T-cell (primary cell): ENCODE results near the gene TAOK1. TPM values are rescaled to one million over a fixed set of nuclear protein-coding genes. Genes with fewer than 3 reads are reported as not detected.

ENCODE experiments used
- ATAC-seq, 4 experiments: fragments of 200-7000 bp in 3 of 4; fragments of 150-1000 bp in 1 of 4; cut with Tn5 transposase; replicated peaks in 1 of 4; 1 replicate in 3 of 4; 2 replicates in 1 of 4; pipeline ENCODE4 v1.10.0; 2021; ENCODE audit warnings: moderate library complexity in 3 of 4, mild to moderate bottlenecking in 2 of 4, moderate number of reproducible peaks in 1 of 4
- CTCF ChIA-PET, 2 donors: fragments of 300-600 bp; sonication (Branson Sonifier 250); formaldehyde crosslinking; loops; one replicate each; lab custom pipeline; 2022; ENCODE audit warnings: antibody characterized with exemption in 2 of 2; lab: Charles Lee
- POLR2A ChIA-PET, 2 donors: fragments of 300-600 bp; sonication (Branson Sonifier 250); formaldehyde crosslinking; loops; one replicate each; lab custom pipeline; 2022; ENCODE audit warnings: antibody characterized with exemption in 2 of 2; lab: Charles Lee
- DNase-seq, 35 experiments: peaks; one replicate each; pipeline versions ENCODE4 v3.0.0 to v3.0.0-alpha.2; 2013 to 2023
- H3K27ac ChIP-seq: one replicate; pipeline ENCODE4 v1.5.1; 2013; ENCODE audit warnings: low read length
- H3K27me3 ChIP-seq, 2 experiments: replicated peaks in 1 of 2; 1 replicate in 1 of 2; 2 replicates in 1 of 2; pipeline versions ENCODE4 v1.6.1 to v1.7.0; 2013; ENCODE audit warnings: low read length in 1 of 2, mixed read lengths in 1 of 2; ENCODE audit not compliant: control insufficient read depth in 2 of 2, insufficient read depth in 2 of 2; ENCODE audit errors: extremely low read depth in 1 of 2
- H3K36me3 ChIP-seq, 2 donors: 1 replicate in 1 of 2; 2 replicates in 1 of 2; pipeline versions ENCODE4 v1.6.1 to v1.7.0; 2013; ENCODE audit warnings: low read length in 1 of 2; ENCODE audit not compliant: control insufficient read depth in 2 of 2, insufficient read depth in 1 of 2; ENCODE audit errors: extremely low read depth in 1 of 2
- H3K4me1 ChIP-seq, 2 experiments: 1 replicate in 1 of 2; 2 replicates in 1 of 2; pipeline versions ENCODE4 v1.6.1 to v1.7.0; 2013; ENCODE audit warnings: low read length in 2 of 2, mixed read lengths in 1 of 2; ENCODE audit not compliant: insufficient read depth in 2 of 2, control insufficient read depth in 1 of 2; ENCODE audit errors: extremely low read depth in 1 of 2
- H3K4me3 ChIP-seq, 2 donors: 1 replicate in 1 of 2; 2 replicates in 1 of 2; pipeline versions ENCODE4 v1.5.1 to v1.7.0; 2013; ENCODE audit warnings: mild to moderate bottlenecking in 2 of 2, low read length in 1 of 2, moderate library complexity in 1 of 2; ENCODE audit not compliant: control insufficient read depth in 1 of 2; ENCODE audit errors: extremely low read depth in 1 of 2
- H3K9me3 ChIP-seq: 2 replicates; pipeline ENCODE4 v1.7.0; 2013
- H3K27ac Mint-ChIP-seq, 2 donors: one replicate each; pipeline ENCODE4 v1.8.0; 2020 to 2021; ENCODE audit warnings: mild to moderate bottlenecking in 2 of 2, mixed read lengths in 2 of 2
- H3K27me3 Mint-ChIP-seq, 2 donors: one replicate each; pipeline ENCODE4 v1.8.0; 2021 to 2022; ENCODE audit warnings: mixed read lengths in 2 of 2
- H3K36me3 Mint-ChIP-seq: one replicate; pipeline ENCODE4 v1.8.0; 2021; ENCODE audit warnings: mixed read lengths
- H3K4me1 Mint-ChIP-seq, 3 donors: one replicate each; pipeline ENCODE4 v1.8.0; 2020 to 2022; ENCODE audit warnings: mixed read lengths in 3 of 3, mild to moderate bottlenecking in 1 of 3
- H3K4me3 Mint-ChIP-seq, 3 donors: one replicate each; pipeline ENCODE4 v1.8.0; 2020 to 2022; ENCODE audit warnings: mild to moderate bottlenecking in 3 of 3, mixed read lengths in 3 of 3, moderate library complexity in 3 of 3
- H3K9me3 Mint-ChIP-seq, 3 donors: one replicate each; pipeline ENCODE4 v1.8.0; 2020 to 2022; ENCODE audit warnings: mixed read lengths in 3 of 3
- WGBS: methylation state at CpG from one replicate; pipeline ENCODE4 v1.1.5; 2013; ENCODE audit warnings: missing lambda C conversion rate; ENCODE audit not compliant: insufficient coverage; 5-methylcytosine and 5-hydroxymethylcytosine counted together
- total RNA-seq, 35 experiments: library from RNA in 6 of 35; stranded (reverse) in 6 of 35; fragments of 120-200 nt in 1 of 35; gene quantifications; one replicate each; pipeline versions ENCODE4 v1.2.1 to v1.2.4 and lab custom pipeline; 2013 to 2026

Gene TAOK1
- total RNA-seq, 5 donors from 2014 or later (not counting 1 experiment from before 2014, with no cell fraction given): 57.7 to 63.4 (median 61.7) TPM

- DNase-seq: no peak
- WGBS: 100% methylated on average over 2 of the region's 7 CpGs
- Histone ChIP-seq H3K27ac (no peak overlapping the region), H3K4me3 (no peak overlapping the region), H3K9me3 (no peaks in the 10 kb centered on the region), H3K36me3 (no peaks in the 10 kb centered on the region), H3K4me1 (no peaks in the 10 kb centered on the region), H3K27me3 (no peaks in the 10 kb centered on the region)
- ATAC-seq: no peak
- Mint-ChIP-seq H3K27ac (peak overlapping the region; percentile 45 to 66), H3K27me3 (no peaks in the 10 kb centered on the region), H3K4me3 (no peak overlapping the region), H3K9me3 (no peaks in the 10 kb centered on the region), H3K36me3 (peaks cover 13% of the 10 kb centered on the region), H3K4me1 (peaks cover 31 to 41% (median 33%) of the 10 kb centered on the region in 3 donors)
- CTCF ChIA-PET: interaction anchor here in 1 of 2 donors (0.7 kb wide), 1 partner anchor 495 kb away, joined by 4 read pairs; no protein-coding TSS in a partner anchor
- POLR2A ChIA-PET: no interaction called here
Measured at GRCh38 chr17:29412780-29413565, 22.8 kb downstream of the TAOK1 start.

GRCh38 chr17:29420128-29420527, 30.0 kb downstream of the TAOK1 start:
- H3K27me3 ChIP-seq: no peaks in the 10 kb centered on the region
- ChIA-PET POLR2A (interaction anchor here in 1 of 2 donors (0.6 kb wide), 1 partner anchor 10 kb away, joined by 3 read pairs; no protein-coding TSS in a partner anchor), CTCF (interaction anchor here in 1 of 2 donors (0.5 kb wide), 1 partner anchor 103 kb away, joined by 3 read pairs; no protein-coding TSS in a partner anchor)
- Mint-ChIP-seq H3K36me3 (peaks cover 9% of the 10 kb centered on the region), H3K4me1 (peaks cover 15 to 24% (median 21%) of the 10 kb centered on the region in 3 donors), H3K27me3 (no peaks in the 10 kb centered on the region), H3K4me3 (no peak overlapping the region), H3K9me3 (no peaks in the 10 kb centered on the region), H3K27ac (no peak overlapping the region)
- no peak overlapping the region for H3K27ac ChIP-seq
- WGBS: 88% methylated on average over 4 of the region's 6 CpGs
- H3K36me3 ChIP-seq: peaks cover 0 to 6% of the 10 kb centered on the region in 2 donors
- ATAC-seq: no peak
- DNase-seq: no peak
- H3K4me3 ChIP-seq: no peak overlapping the region
- H3K4me1 ChIP-seq: no peaks in the 10 kb centered on the region
- H3K9me3 ChIP-seq: no peaks in the 10 kb centered on the region

DNA sequence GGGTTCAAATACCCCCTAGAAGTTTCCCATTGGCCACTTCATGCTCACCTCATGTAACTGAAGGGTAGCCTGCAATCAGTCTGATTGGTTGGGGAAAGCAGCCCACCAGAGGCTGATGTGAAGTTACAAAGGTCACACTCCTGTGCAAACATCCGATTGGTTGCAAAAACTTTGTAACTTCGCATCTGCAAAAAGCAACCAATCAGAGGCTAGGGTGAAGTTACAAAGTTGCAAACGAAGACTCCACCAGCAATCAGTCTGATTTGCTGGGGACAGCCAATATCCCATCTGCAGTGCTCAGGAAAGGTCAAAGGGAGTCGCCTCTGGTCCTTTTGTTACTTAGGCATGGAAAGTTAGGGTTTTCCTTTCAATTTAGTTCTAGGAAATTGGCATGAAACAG, 40.1 kb downstream of the TAOK1 start:
- no peaks in the 10 kb centered on the region for H3K27me3 ChIP-seq
- DNase-seq: no peak
- ATAC-seq: no peak
- CTCF ChIA-PET: interaction anchor here in 1 of 2 donors (0.6 kb wide), 1 partner anchor 306 kb away, joined by 3 read pairs; no protein-coding TSS in a partner anchor
- no peaks in the 10 kb centered on the region for H3K9me3 Mint-ChIP-seq
- peaks cover 31 to 50% (median 47%) of the 10 kb centered on the region in 3 donors for H3K4me1 Mint-ChIP-seq
- no peak overlapping the region for H3K27ac Mint-ChIP-seq
- no CpG with 5 or more reads among the region's 4 CpGs for WGBS
- H3K36me3 ChIP-seq: peaks cover 0 to 3% of the 10 kb centered on the region in 2 donors
- no peaks in the 10 kb centered on the region for H3K27me3 Mint-ChIP-seq
- no peaks in the 10 kb centered on the region for H3K9me3 ChIP-seq
- no peak overlapping the region for H3K4me3 ChIP-seq
- peaks cover 4 to 12% of the 10 kb centered on the region in 2 experiments for H3K4me1 ChIP-seq
- H3K4me3 Mint-ChIP-seq: no peak overlapping the region
- no peak overlapping the region for H3K27ac ChIP-seq
- peaks cover 9% of the 10 kb centered on the region for H3K36me3 Mint-ChIP-seq
- POLR2A ChIA-PET: no interaction called here

- ATAC-seq (no peak), DNase-seq (peak in 1 of 35 experiments; percentile 1)
- peaks cover 0 to 3% of the 10 kb centered on the region in 2 donors for H3K36me3 ChIP-seq
- peaks cover 11 to 47% (median 36%) of the 10 kb centered on the region in 3 donors for H3K4me1 Mint-ChIP-seq
- no peaks in the 10 kb centered on the region for H3K27me3 ChIP-seq
- H3K36me3 Mint-ChIP-seq: no peaks in the 10 kb centered on the region
- no peak overlapping the region for H3K4me3 ChIP-seq
- ChIA-PET POLR2A (interaction anchor here (0.6 kb wide), 2 partner anchors 16 to 738 kb away, joined by 3 to 4 read pairs; no protein-coding TSS in a partner anchor), CTCF (no interaction called here)
- 89% methylated on average over 3 of the region's 4 CpGs for WGBS
- H3K27me3 Mint-ChIP-seq: no peaks in the 10 kb centered on the region
- H3K4me3 Mint-ChIP-seq: no peak overlapping the region
- no peaks in the 10 kb centered on the region for H3K9me3 Mint-ChIP-seq
- peaks cover 4 to 12% of the 10 kb centered on the region in 2 experiments for H3K4me1 ChIP-seq
- no peaks in the 10 kb centered on the region for H3K9me3 ChIP-seq
- H3K27ac Mint-ChIP-seq: peak overlapping the region in 1 of 2 donors; percentile 50
- no peak overlapping the region for H3K27ac ChIP-seq
Measured at GRCh38 chr17:29433541-29433940, 43.4 kb downstream of the TAOK1 start.

DNA sequence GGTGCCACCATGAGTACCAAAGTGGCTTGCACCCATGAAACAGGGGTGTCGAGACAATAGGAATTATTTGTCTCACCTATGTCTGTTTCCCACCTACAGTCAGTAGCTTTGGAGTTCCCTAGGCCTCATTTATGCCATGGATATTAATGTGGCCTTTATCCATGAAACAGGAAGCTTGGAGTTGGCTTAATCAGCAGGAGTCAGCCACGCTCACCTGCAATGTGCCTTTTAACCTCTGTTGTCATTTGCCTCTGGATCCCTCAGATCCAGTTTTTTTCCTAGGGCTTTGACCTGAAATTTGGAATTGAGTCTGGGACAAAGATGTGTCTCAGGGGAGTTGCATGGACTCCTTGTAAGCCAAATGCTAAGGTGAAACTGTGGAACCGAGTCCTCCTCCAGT, 44.4 kb downstream of the TAOK1 start:
- no peak overlapping the region for H3K27ac Mint-ChIP-seq
- WGBS: 100% methylated on average over 1 of the region's 3 CpGs

GRCh38 chr17:29442451-29442850, 52.3 kb downstream of the TAOK1 start:
- Mint-ChIP-seq H3K36me3 (peaks cover 19% of the 10 kb centered on the region), H3K4me3 (no peak overlapping the region), H3K9me3 (no peaks in the 10 kb centered on the region), H3K27ac (no peak overlapping the region), H3K27me3 (no peaks in the 10 kb centered on the region), H3K4me1 (peaks cover 62 to 64% (median 63%) of the 10 kb centered on the region in 3 donors)
- Histone ChIP-seq H3K4me1 (peaks cover 2 to 9% of the 10 kb centered on the region in 2 experiments), H3K27ac (no peak overlapping the region), H3K36me3 (peaks cover 0 to 4% of the 10 kb centered on the region in 2 donors), H3K27me3 (no peaks in the 10 kb centered on the region), H3K9me3 (no peaks in the 10 kb centered on the region), H3K4me3 (no peak overlapping the region)
- WGBS: no CpG with 5 or more reads among the region's 1 CpG
- ATAC-seq (no peak), DNase-seq (no peak)
- POLR2A ChIA-PET: no interaction called here
- CTCF ChIA-PET: no interaction called here

More for the DNA sequence above, 44.4 kb downstream of the TAOK1 start:
- Histone ChIP-seq H3K4me3 (no peak overlapping the region), H3K4me1 (peaks cover 4 to 12% of the 10 kb centered on the region in 2 experiments), H3K36me3 (peaks cover 0 to 3% of the 10 kb centered on the region in 2 donors), H3K9me3 (no peaks in the 10 kb centered on the region), H3K27me3 (no peaks in the 10 kb centered on the region), H3K27ac (no peak overlapping the region)
- DNase-seq: no peak
- no peaks in the 10 kb centered on the region for H3K27me3 Mint-ChIP-seq
- ChIA-PET POLR2A (no interaction called here), CTCF (no interaction called here)
- H3K9me3 Mint-ChIP-seq: no peaks in the 10 kb centered on the region
- peaks cover 3% of the 10 kb centered on the region for H3K36me3 Mint-ChIP-seq
- ATAC-seq: no peak
- H3K4me3 Mint-ChIP-seq: no peak overlapping the region
- peaks cover 11 to 45% (median 34%) of the 10 kb centered on the region in 3 donors for H3K4me1 Mint-ChIP-seq
